Neural cell (in vitro differentiated cells): ENCODE data around the gene ADD1.

Experiments
- CTCF ChIP-seq: fragments of 450-650 bp; IDR thresholded peaks from 2 replicates; pipeline ENCODE4 v1.5.1; 2014; ENCODE audit warnings: antibody characterized with exemption, mild to moderate bottlenecking, moderate library complexity; ENCODE audit not compliant: poor library complexity, severe bottlenecking
- EP300 ChIP-seq: fragments of 450-650 bp; conservative IDR thresholded peaks from 2 replicates; pipeline ENCODE4 v1.6.1; 2014; ENCODE audit warnings: antibody characterized with exemption, mild to moderate bottlenecking, moderate library complexity; ENCODE audit not compliant: poor library complexity, severe bottlenecking
- EZH2 ChIP-seq: fragments of 200-600, 300-800 bp; shearing (Covaris generic), sonication (generic); IDR thresholded peaks from 2 replicates; pipeline ENCODE4 v1.6.1; 2014; ENCODE audit warnings: antibody characterized with exemption, low read length, borderline replicate concordance, mild to moderate bottlenecking; ENCODE audit not compliant: insufficient read depth, poor library complexity, severe bottlenecking
- MXI1 ChIP-seq: fragments of 450-650 bp; conservative IDR thresholded peaks from 2 replicates; pipeline ENCODE4 v1.6.1; 2014; ENCODE audit warnings: antibody characterized with exemption, mild to moderate bottlenecking; ENCODE audit not compliant: poor library complexity, severe bottlenecking
- POLR2AphosphoS5 ChIP-seq: IDR thresholded peaks from 2 replicates; pipeline ENCODE4 v1.6.1; 2012
- RAD21 ChIP-seq: fragments of 450-650 bp; conservative IDR thresholded peaks from 2 replicates; pipeline ENCODE4 v1.6.1; 2014; ENCODE audit warnings: antibody characterized with exemption, mild to moderate bottlenecking, moderate library complexity
- REST ChIP-seq: IDR thresholded peaks from 2 replicates; pipeline ENCODE4 v1.6.1; 2012; ENCODE audit warnings: borderline replicate concordance
- SMC3 ChIP-seq: fragments of 450-650 bp; conservative IDR thresholded peaks from 2 replicates; pipeline ENCODE4 v1.6.1; 2014; ENCODE audit warnings: antibody characterized with exemption, mild to moderate bottlenecking, moderate library complexity; ENCODE audit not compliant: poor library complexity

GRCh38 chr4:2810388-2810787 is 33.3 kb upstream of the ADD1 start:
- TF ChIP-seq CTCF: no peak
- no peak for TF ChIP-seq SMC3
- TF ChIP-seq EP300: no peak
- TF ChIP-seq EZH2: no peak
- no peak for TF ChIP-seq MXI1
- no peak for TF ChIP-seq REST
- no peak for TF ChIP-seq POLR2AphosphoS5
- TF ChIP-seq RAD21: no peak
